Neuronal stem cell (in vitro differentiated cells): ENCODE data around the gene FRAS1.

ENCODE experiments used
- DNase-seq: peaks from one replicate; pipeline ENCODE4 v3.0.0-alpha.2; 2013; ENCODE audit warnings: low spot score
- H2AFZ ChIP-seq: one replicate; pipeline ENCODE4 v1.6.1; 2013; ENCODE audit warnings: mild to moderate bottlenecking, low read length, inconsistent platforms
- H2AK5ac ChIP-seq: 2 replicates; pipeline ENCODE4 v1.6.1; 2013; ENCODE audit warnings: low read depth, mild to moderate bottlenecking, inconsistent platforms, low read length, moderate library complexity, mixed read lengths
- H2BK120ac ChIP-seq: 2 replicates; pipeline ENCODE4 v1.6.1; 2013; ENCODE audit warnings: low read depth, mild to moderate bottlenecking, inconsistent platforms, low read length, moderate library complexity, mixed read lengths
- H2BK12ac ChIP-seq: one replicate; pipeline ENCODE4 v1.6.1; 2013; ENCODE audit warnings: low read length, inconsistent platforms
- H2BK15ac ChIP-seq: 2 replicates; pipeline ENCODE4 v1.6.1; 2013; ENCODE audit warnings: mild to moderate bottlenecking, low read length, inconsistent platforms, mixed read lengths
- H2BK5ac ChIP-seq: one replicate; pipeline ENCODE4 v1.6.1; 2013; ENCODE audit warnings: inconsistent platforms, mild to moderate bottlenecking, low read length, moderate library complexity
- H3K14ac ChIP-seq: one replicate; pipeline ENCODE4 v1.6.1; 2013; ENCODE audit warnings: low read length, inconsistent platforms
- H3K18ac ChIP-seq: 2 replicates; pipeline ENCODE4 v1.6.1; 2013; ENCODE audit warnings: low read length, inconsistent platforms
- H3K23ac ChIP-seq: 2 replicates; pipeline ENCODE4 v1.6.1; 2013; ENCODE audit warnings: low read depth, mild to moderate bottlenecking, mixed read lengths, low read length, inconsistent platforms; ENCODE audit not compliant: poor library complexity
- H3K27ac ChIP-seq: replicated peaks from 3 replicates; pipeline ENCODE4 v1.5.1; 2013; ENCODE audit warnings: low read length, inconsistent platforms
- H3K27me3 ChIP-seq, 3 experiments: 2 replicates each; pipeline ENCODE4 v1.6.1; 2013; ENCODE audit warnings: low read length in 3 of 3, mild to moderate bottlenecking in 2 of 3, inconsistent platforms in 1 of 3, low read depth in 1 of 3, mixed read lengths in 1 of 3, moderate library complexity in 1 of 3; ENCODE audit not compliant: control insufficient read depth in 3 of 3, insufficient read depth in 3 of 3
- H3K36me3 ChIP-seq, 2 donors: replicated peaks in 1 of 2; 2 replicates each; pipeline ENCODE4 v1.6.1; 2013; ENCODE audit warnings: low read length in 2 of 2; ENCODE audit not compliant: control insufficient read depth in 2 of 2, insufficient read depth in 2 of 2
- H3K4ac ChIP-seq: 2 replicates; pipeline ENCODE4 v1.6.1; 2013; ENCODE audit warnings: inconsistent platforms, mild to moderate bottlenecking, low read length, moderate library complexity
- H3K4me1 ChIP-seq, 2 donors: 1 replicate in 1 of 2; 2 replicates in 1 of 2; pipeline ENCODE4 v1.6.1; 2013; ENCODE audit warnings: low read length in 2 of 2, low read depth in 1 of 2; ENCODE audit not compliant: control insufficient read depth in 2 of 2, insufficient read depth in 1 of 2
- H3K4me2 ChIP-seq: one replicate; pipeline ENCODE4 v1.6.1; 2013; ENCODE audit warnings: mild to moderate bottlenecking, low read length, inconsistent platforms; ENCODE audit not compliant: insufficient read depth, poor library complexity, severe bottlenecking
- H3K4me3 ChIP-seq, 2 donors: 2 replicates each; pipeline ENCODE4 v1.5.1; 2013; ENCODE audit warnings: low read length in 2 of 2, mild to moderate bottlenecking in 2 of 2, inconsistent platforms in 1 of 2, moderate library complexity in 1 of 2
- H3K79me1 ChIP-seq: one replicate; pipeline ENCODE4 v1.6.1; 2013; ENCODE audit warnings: low read depth, mild to moderate bottlenecking, inconsistent platforms, low read length, moderate library complexity
- H3K9ac ChIP-seq: one replicate; pipeline ENCODE4 v1.6.1; 2013; ENCODE audit warnings: mild to moderate bottlenecking, low read depth, low read length, inconsistent platforms; ENCODE audit not compliant: poor library complexity
- H3K9me3 ChIP-seq, 2 donors: replicated peaks in 1 of 2; 2 replicates each; pipeline versions ENCODE3 to v1.6.1; 2013; ENCODE audit warnings: low read length in 2 of 2, mild to moderate bottlenecking in 2 of 2, inconsistent platforms in 1 of 2, low read depth in 1 of 2, mixed read lengths in 1 of 2, moderate library complexity in 1 of 2; ENCODE audit not compliant: control insufficient read depth in 2 of 2, insufficient read depth in 1 of 2
- H4K8ac ChIP-seq: one replicate; pipeline ENCODE4 v1.6.1; 2013; ENCODE audit warnings: low read depth, mild to moderate bottlenecking, inconsistent platforms, low read length, moderate library complexity
- H4K91ac ChIP-seq: one replicate; pipeline ENCODE4 v1.6.1; 2013; ENCODE audit warnings: low read length, low read depth, mild to moderate bottlenecking, inconsistent platforms; ENCODE audit not compliant: poor library complexity
- WGBS, 2 donors: extraction: QIAGEN DNeasy Blood & Tissue Kit; methylation state at CpG; one replicate each; pipeline ENCODE4 v1.1.7; 2013; ENCODE audit warnings: missing lambda C conversion rate in 2 of 2, mixed read lengths in 1 of 2; ENCODE audit not compliant: insufficient read length in 2 of 2, insufficient replicate concordance in 1 of 2; ENCODE audit errors: extremely low coverage in 2 of 2; 5-methylcytosine and 5-hydroxymethylcytosine counted together

FRAS1 gene

GRCh38 chr4:78395642-78396041 lies 338.5 kb downstream of the FRAS1 start:
- no CpG with 5 or more reads among the region's 1 CpG for WGBS, 2 donors
- peaks cover 5 to 16% of the 10 kb centered on the region in 2 donors for H3K9me3 ChIP-seq
- H3K18ac ChIP-seq: no peak overlapping the region

DNA sequence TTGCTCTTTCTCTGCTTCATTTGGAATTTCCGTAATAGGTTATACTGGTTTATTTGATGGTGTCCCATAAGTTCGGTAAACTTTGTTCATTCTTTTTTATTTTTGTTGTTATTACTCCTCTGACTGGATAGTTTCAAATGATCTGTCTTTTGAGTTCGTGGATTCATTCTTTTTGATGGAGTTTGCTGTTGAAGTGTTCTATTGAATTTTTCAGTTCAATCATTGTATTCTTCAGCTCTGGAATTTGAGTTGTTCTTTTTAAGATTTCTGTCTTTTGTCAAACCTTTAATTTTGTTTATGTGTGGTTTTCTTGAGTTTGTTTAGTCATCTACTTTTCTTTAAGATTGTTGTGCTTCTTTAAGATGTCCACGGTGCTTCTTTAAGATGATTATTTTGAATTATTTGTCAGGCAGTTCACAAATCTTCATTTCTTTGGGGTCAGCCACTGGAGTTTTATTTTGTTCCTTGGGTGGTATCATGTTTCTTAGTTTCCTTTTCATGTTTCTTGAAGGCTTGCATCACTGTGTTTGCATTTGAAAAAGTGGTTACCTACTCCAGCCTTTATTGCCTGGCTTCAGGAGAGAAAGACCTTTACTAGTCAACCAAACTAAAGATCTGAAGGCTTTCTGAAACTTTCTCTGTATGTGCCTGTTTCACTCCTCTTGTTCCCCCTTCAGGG lies 339.6 kb downstream of the FRAS1 start:
- H3K4me1 ChIP-seq: no peaks in the 10 kb centered on the region
- peaks cover 5 to 16% of the 10 kb centered on the region in 2 donors for H3K9me3 ChIP-seq
- WGBS, 2 donors: no CpG with 5 or more reads among the region's 4 CpGs
- no peak overlapping the region for H3K9ac ChIP-seq
- no peak overlapping the region for H4K8ac ChIP-seq
- no peak overlapping the region for H2AFZ ChIP-seq
- H2BK120ac ChIP-seq: no peak overlapping the region
- no peak overlapping the region for H4K91ac ChIP-seq
- H2BK5ac ChIP-seq: no peak overlapping the region
- no peak overlapping the region for H2AK5ac ChIP-seq
- no peak overlapping the region for H3K4me2 ChIP-seq
- no peak overlapping the region for H3K4me3 ChIP-seq
- H3K36me3 ChIP-seq: peaks cover 0 to 5% of the 10 kb centered on the region in 2 donors
- H2BK15ac ChIP-seq: no peak overlapping the region
- no peak overlapping the region for H3K14ac ChIP-seq
- H3K79me1 ChIP-seq: no peaks in the 10 kb centered on the region
- no peak overlapping the region for H2BK12ac ChIP-seq
- no peak overlapping the region for H3K4ac ChIP-seq
- H3K27ac ChIP-seq: no peak overlapping the region
- DNase-seq: no peak
- H3K18ac ChIP-seq: no peak overlapping the region
- no peak overlapping the region for H3K23ac ChIP-seq
- no peaks in the 10 kb centered on the region for H3K27me3 ChIP-seq

More at GRCh38 chr4:78395642-78396041, 338.5 kb downstream of the FRAS1 start:
- no peaks in the 10 kb centered on the region for H3K79me1 ChIP-seq
- no peak overlapping the region for H3K9ac ChIP-seq
- H3K23ac ChIP-seq: no peak overlapping the region
- H3K27ac ChIP-seq: no peak overlapping the region
- H3K4me3 ChIP-seq: no peak overlapping the region
- H3K4me1 ChIP-seq: no peaks in the 10 kb centered on the region
- no peak overlapping the region for H2AFZ ChIP-seq
- no peaks in the 10 kb centered on the region for H3K27me3 ChIP-seq
- H2AK5ac ChIP-seq: no peak overlapping the region
- no peak overlapping the region for H4K91ac ChIP-seq
- no peak overlapping the region for H4K8ac ChIP-seq
- no peak overlapping the region for H3K4me2 ChIP-seq
- H3K36me3 ChIP-seq: peaks cover 0 to under 1% of the 10 kb centered on the region in 2 donors
- no peak overlapping the region for H2BK15ac ChIP-seq
- no peak overlapping the region for H3K14ac ChIP-seq
- DNase-seq: no peak
- H2BK120ac ChIP-seq: no peak overlapping the region
- no peak overlapping the region for H2BK5ac ChIP-seq
- no peak overlapping the region for H3K4ac ChIP-seq
- no peak overlapping the region for H2BK12ac ChIP-seq

DNA sequence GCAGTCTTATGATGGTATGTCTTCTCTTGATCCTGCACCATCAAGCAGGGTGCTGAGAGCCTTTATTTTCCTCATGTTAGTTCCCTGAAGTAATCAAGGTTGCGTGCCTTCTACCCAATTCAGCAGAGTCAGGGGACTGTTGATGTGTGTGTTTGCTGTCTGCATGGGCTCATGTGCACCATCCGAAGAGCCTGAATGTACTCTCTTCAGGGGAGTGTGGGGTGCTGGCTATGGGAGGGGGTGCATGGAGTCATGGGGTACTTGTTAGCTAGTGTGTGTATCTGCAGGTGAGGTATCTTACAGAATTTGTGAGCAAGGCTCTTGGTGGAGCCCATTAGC lies 340.1 kb downstream of the FRAS1 start:
- no peak overlapping the region for H3K4ac ChIP-seq
- no CpG with 5 or more reads among the region's 2 CpGs for WGBS, 2 donors

GRCh38 chr4:78409612-78410202 lies 352.6 kb downstream of the FRAS1 start:
- Histone ChIP-seq H3K4me3 (no peak overlapping the region), H2BK12ac (no peak overlapping the region), H3K79me1 (no peaks in the 10 kb centered on the region), H3K27ac (no peak overlapping the region), H2AK5ac (no peak overlapping the region), H2BK5ac (no peak overlapping the region), H3K4me2 (no peak overlapping the region), H3K9me3 (no peaks in the 10 kb centered on the region), H3K4me1 (no peaks in the 10 kb centered on the region), H3K36me3 (peaks cover 0 to 8% of the 10 kb centered on the region in 2 donors), H2BK15ac (no peak overlapping the region), H4K8ac (no peak overlapping the region), H3K23ac (no peak overlapping the region), H3K27me3 (no peaks in the 10 kb centered on the region), H4K91ac (no peak overlapping the region), H3K4ac (no peak overlapping the region), H2AFZ (no peak overlapping the region), H3K14ac (no peak overlapping the region), H3K9ac (no peak overlapping the region), H3K18ac (no peak overlapping the region), H2BK120ac (no peak overlapping the region)
- WGBS, 2 donors: no CpG with 5 or more reads among the region's 5 CpGs
- no peak for DNase-seq

More for the DNA sequence above, 340.1 kb downstream of the FRAS1 start:
- Histone ChIP-seq H2BK120ac (no peak overlapping the region), H4K8ac (no peak overlapping the region), H3K4me2 (no peak overlapping the region), H3K9ac (no peak overlapping the region), H3K9me3 (peaks cover 5 to 16% of the 10 kb centered on the region in 2 donors), H3K36me3 (peaks cover 0 to 5% of the 10 kb centered on the region in 2 donors), H2BK5ac (no peak overlapping the region), H3K23ac (no peak overlapping the region), H3K4me3 (no peak overlapping the region), H3K79me1 (no peaks in the 10 kb centered on the region), H3K18ac (no peak overlapping the region), H3K4me1 (no peaks in the 10 kb centered on the region), H2AFZ (no peak overlapping the region), H3K14ac (no peak overlapping the region), H2BK12ac (no peak overlapping the region), H4K91ac (no peak overlapping the region), H2BK15ac (no peak overlapping the region), H3K27me3 (no peaks in the 10 kb centered on the region), H2AK5ac (no peak overlapping the region), H3K27ac (no peak overlapping the region)
- no peak for DNase-seq
